ENCODE data around the gene SLPI.

SLPI gene, protein sequence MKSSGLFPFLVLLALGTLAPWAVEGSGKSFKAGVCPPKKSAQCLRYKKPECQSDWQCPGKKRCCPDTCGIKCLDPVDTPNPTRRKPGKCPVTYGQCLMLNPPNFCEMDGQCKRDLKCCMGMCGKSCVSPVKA

DNA sequence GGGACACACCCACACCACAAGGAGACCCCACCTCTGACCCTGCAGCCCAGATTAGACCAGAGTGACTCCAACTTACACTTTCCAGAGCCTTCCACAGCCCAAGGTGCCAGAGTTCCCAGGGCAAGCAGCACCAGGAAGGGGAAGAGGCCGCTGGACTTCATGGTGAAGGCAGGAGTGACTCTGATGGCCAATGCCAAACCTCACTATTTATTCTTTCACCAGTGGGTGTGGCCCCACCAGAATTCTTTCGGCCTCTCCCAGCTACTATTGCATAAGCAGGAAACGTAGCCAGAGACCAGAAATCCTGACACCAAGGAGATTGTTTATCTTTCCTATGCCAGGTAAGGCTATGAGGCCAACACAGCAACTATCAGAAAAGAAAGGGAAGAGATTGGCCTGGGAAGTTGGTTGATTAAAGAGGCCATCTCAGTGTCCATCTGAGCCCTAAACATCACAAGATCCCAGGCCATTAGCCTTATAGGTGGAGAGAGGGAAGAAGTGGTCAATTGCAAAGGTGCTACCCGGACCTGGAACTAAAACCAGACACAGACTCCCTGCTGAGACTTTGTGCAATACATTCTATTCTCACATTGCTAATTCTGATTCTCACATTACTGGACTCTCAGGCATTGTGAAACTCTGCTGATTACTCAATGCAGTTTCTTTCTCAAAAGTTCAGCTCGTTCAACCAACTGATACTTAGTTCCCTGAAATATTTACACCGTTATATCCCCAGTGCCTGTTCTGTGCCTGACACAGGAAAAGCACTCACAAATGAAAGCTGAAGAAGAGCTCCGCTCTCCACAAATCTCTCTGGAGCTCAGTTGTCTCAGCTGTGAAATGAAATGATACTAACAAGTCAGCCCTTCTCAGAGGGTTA is at the start of gene SLPI:
SLPI (minus strand) TSS at position 182 of the 880 bp plus-strand sequence; CDS start at position 161, 21 bp downstream.
- no peak for DNase-seq

DNA sequence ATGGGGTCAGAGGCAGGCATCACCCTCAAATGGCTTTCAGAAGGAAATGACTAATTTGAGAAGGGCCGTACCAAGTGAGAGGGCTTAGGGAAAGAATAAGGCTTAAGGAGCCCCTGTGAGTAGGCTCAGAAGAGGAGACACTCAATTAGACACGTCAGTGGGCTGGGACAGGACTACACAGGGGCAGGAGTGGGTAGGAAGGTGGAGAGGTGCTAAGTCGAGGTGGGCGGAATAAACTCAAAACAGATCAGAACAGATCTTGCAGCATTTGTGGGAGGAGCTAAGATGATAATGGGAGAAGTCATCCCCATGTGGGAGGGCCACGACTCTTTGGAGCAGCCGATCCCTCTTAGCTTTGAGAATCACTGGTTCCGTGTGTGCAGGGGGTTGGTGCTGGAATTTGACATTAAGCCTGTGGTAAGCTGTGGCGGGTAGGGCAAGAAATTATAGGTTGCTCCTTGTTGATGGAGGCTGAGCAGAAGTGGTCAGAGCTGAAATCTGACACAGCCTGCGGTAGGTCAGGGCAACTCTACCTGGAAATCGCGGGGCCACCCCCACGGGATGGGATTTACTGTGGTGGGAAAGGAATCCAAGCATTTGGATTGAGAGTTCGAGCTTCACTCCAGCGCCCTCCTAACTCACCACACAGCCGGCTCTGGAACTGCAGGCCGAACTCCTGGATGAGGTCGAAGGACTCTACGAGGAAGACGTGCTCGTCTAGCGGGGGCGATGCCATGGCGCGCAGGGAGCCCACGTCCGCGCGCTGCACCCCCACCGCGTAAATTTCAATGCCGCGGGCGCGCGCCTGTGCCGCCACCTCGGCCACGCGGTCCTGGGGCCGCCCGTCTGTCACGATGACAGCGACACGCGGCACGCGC is 49.5 kb upstream of the SLPI start:
- no peak for DNase-seq

DNA sequence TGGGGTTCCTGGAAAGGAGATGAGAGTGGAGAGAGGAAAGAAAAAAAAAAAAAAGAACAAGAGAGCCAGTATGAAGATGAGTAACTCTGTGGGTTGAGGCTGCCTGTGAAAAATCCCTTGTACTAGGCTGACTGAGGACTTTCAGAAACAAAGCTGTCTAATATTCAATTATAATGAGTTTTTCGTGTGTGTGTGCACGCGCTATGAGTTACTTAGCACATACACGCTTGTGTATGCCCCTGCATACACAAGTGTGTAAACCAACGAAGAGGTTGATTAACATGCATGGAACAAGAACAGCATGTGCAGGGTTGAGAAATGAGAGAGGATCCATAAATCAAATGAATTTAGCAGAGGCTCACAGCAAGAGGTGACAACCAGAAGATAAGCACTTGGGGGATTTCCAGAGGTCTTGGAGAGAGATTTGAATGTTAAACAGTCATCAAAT is 47.5 kb upstream of the SLPI start:
- DNase-seq, result no peak

DNA sequence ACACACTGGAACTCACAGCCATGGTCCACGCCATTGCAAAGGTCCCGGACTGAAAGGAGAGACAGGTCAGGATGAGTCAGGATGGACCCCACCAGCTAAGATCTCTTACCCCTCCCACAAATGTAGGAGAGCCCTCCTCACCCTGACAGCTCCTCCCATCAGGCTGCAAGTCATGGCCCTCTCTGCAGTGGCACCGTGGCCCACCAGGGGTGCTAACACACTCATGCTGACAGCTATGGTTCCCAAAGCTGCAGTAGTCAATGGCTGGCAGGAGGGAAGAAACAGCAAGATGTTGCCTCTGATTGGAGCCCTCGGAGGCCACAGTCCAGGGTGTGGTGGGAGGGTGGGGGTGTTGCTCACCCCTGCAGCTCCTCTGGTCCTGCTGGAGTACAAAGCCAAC is 46.6 kb upstream of the SLPI start:
- DNase-seq, result no peak

DNA sequence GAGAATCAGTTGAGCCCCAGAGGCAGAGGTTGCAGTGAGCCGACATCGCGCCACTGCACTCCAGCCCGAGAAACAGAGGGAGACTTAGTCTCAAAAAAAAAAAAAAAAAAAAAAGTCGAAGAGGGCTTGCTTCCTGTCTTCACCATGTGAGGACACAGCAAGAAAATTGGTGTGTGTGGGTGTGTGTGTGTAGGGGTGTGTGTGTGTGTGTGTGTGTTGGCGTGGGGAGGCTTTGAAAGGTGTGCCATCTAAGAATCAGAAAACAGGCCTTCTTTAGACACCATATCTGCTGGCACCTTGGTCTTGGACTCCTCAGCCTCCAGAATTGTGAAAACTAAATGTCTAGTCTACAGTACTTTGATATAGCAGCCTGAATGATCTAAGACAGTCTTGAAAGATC is 45.4 kb upstream of the SLPI start:
- no peak for DNase-seq

DNA sequence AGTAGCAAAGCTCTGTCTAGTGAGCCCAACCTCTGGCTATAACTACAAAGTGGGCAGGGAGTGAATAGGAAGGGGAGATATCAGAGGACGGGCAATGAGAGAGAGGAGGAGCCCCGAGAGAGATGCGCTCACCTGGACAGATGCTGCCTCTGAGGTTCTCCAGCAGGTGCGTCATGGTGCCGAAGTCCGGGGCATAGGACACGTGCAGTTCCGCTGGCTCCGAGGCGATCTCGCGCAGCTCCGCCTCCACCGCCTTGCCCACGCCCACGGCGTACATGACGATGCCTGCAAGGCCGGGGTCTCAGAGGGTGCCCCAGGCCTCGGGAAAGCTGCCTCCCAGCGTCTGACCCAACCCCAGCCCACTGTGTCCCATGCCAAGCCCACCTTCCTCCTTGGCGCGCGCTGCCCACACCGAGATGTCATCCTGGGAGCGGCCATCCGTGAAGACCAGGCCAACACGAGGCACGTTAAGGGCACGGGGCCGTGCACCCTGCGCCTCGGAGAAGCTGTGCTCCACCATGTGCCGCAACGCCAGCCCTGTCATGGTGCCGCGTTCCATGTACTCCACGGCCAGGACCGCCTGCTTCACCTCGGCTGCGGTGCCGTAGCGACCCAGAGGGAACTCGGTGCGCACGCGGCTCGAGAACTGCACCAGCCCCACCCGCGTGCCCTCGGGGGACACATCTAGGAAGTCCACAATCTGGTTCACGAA is 43.6 kb upstream of the SLPI start:
- DNase-seq, result no peak

DNA sequence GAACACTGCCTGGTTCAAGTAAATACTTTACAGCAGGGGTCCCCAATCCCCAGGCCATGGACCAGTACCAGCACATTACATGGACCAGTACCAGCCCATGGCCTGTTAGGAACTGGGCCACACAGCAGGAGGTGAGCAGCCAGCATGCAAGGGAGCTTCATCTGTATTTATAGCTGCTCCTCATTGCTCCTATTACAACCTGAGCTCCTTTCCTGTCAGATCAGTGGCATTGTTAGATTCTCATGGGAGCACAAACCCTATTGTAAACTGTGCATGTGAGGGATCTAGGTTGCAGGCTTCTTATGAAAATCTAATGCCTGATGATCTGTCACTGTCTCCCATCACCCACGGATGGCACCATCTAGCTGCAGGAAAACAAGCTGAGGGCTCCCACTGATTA is 40.3 kb upstream of the SLPI start:
- no peak for DNase-seq

DNA sequence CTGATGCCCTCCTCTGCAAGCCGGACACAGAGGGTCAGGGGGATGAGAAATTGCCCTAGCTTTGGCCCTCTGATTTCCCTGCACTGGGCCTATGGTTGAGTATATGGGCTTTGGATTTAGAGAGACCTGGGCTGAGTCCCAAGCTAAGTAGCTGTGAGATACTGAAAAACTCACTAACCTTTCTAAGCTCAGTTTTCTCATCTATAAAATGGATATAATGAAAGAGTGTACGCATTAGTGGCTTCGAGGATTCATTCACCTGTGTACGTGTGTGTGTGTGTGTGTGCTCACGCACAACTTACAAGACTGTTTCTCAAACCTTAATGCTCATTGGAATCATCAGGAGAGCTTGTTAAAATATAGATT is 39.6 kb upstream of the SLPI start:
- DNase-seq, result no peak

DNA sequence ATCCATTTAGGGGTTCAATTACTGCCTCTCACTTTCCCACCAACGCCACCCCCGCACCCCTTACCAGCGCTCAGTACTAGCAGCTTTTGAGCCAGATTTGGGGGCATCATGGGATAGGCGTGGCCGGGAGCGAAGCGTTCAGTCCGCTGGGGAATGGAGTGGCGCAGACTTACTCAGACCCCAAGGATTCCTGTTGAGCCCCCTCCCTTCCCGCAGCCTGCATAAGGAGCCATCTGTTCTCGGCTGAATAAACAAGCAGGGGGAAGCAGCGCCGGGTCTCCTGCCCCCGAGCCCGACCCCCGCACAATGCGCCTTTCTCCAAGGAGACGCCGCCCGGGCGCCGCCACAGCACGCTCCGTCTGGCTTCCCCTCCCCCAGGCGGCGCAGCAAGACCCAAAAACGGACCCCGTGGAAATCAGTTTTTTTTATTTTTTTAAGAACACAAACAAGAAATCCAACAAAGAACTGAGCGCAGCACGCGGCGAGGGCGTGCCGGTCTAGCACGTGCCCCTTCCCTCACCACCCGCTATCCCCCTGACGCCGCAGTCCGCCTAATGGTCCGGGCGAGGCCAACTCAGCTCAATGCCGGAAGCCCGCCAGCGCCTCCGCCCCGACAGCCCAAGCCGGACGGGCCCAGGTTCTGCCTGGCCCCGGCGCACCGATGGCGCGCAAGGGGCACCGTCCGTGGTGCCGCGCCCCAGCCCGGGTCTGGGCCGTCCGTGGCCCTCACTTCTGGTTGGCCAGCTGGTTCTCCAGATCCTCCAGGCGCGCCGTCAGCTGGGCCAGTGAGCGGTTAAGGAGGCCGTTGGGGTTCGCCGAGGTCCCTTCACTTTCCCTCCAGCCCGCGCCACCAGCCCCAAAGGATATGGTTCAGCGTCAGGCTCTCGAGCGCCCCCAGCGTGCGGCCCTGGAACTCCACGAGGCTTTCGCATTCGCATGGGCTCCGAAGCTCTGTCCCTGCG is 39.0 kb upstream of the SLPI start:
- peak; percentile 32 for DNase-seq

DNA sequence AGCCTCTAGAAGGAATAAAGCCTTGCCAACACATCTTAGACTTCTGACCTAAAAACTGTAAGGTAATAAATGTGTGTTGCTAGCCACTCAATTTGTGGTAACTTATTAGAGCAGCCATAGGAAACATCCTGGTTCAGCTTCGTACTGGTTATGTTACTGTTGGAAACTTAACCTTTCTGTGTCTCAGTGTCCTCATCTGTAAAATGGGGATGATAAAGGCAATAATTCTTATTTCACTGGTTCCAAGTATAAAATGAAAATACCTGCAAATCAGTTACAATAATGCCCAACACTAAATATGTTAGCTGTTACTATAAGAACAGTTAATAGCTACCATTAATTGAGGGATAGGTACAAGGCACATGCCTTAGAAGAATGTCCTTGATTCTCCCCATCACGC is 38.0 kb upstream of the SLPI start:
- DNase-seq, result no peak

DNA sequence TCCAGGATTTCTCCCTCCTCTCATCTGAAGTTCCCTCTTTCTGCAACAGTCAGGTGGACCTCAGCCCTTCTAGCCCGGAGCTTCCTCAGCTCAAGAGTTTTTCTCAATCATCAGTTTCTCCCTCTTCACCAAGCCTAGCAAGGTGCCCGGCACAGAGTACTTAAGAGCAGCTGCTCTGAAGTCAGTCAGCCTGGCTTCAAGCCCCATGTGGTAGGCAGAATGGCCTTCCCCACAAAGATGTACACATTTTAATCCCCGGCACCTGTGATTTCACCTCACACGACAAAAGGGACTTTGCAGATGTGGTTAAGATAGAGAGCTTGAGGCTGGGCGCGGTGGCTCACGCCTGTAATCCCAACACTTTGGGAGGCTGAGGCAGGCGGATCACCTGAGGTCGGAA is 37.2 kb upstream of the SLPI start:
- DNase-seq, result no peak

DNA sequence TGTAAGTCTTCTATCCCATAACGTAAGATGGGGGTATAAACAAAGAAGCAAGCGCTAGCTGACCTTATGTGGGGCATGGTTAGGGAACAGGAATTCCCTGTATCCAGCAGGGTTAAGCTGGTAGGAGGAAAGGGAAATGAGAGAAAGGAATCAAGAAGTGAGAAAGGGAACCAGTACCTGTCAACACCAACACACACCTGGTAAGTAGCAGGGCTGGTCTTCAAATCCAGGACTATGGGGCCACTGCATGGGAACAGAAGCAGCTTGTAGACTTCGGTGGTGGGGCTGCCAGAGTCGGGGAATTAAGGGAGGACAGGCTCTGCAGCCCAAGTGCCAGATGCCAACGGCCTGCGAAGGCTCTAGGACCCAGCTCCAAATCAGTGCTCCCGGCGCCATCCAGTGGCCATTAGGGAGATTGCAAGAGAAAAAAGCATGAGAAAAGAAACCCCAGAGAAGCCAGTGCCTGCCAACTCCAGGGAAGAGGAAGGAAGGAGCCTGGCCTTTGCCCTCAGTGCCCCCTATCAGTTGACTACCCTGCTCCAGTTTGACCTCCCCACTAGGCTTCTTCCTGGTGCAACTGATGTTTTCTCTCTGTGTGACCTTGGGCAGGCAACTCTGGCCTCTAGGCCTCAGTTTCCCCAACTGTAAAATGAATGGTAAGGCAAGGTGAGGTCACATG is 36.5 kb upstream of the SLPI start:
- peak; percentile 64 for DNase-seq

DNA sequence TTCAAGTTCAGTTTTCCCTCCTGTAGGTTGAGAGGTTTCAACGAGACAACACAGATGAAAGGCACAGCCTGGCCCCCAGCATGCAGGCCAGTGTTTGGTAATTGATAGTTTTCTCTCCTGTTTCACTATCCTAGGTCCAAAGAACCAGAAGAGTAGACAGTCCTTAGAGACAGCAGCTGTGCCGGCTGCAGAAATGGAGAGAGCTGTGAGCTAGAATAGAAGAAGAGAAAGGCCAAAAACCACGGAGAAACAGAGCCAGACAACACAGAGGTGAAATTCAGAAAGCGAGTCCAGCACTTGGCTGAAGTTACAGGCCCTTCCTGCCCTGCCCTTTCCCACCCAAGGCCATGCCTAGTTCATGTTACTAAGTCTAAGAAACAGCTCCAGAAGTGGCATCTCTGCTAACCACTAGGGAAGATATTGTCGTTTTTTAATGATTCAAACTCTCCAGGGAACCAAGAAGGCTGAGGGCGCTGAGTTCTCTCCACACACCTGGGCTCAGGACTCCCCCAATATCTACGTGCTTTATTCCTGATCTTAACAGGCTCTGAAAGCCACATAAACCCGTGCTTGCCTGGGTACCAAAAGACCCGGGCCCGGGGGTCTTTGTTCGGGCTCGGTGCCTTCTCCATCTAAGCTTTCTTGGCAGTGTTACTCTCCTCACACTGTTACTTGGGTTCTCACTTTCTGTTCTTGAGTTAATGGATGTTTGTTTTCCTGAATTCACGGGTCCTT is 35.7 kb upstream of the SLPI start:
- no peak for DNase-seq

DNA sequence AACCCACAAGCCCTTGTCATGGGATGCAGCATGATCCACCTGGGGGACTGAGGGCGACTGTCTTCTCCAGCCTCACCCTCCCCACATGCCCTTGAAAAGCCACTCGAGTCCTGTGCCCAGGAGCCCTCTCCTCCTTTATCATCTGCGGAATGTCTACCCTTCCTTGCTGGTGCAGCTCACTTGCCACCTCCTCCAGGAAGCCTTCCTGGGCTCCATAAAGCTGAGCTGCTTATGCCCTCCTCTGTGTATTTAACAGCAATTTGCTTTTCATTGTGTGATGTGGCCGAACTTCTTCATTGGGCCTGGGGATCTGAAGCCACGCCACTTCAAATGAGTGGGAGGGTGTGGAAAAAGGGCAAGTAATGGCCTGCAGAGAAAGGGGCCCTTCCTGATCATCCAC is 34.5 kb upstream of the SLPI start:
- no peak for DNase-seq

DNA sequence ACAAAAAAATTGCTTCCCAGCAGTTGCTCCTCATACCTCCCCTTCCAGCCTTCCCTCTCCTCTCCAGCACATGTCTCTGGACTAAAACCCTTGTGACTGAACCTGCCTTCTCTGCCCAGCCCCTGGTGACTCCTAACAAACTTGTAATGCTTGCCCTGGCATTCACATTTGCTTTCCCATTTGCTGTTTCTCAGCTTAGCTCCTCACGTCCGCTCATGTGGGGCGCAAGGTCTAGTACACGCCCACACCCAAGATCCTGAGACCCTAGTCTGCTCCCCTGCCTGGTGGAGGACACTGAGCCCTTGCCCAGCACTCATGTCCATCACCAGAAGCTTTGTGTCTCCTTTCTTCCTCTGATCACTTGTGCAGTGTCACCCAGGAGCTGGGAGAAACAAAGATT is 34.0 kb upstream of the SLPI start:
- no peak for DNase-seq

DNA sequence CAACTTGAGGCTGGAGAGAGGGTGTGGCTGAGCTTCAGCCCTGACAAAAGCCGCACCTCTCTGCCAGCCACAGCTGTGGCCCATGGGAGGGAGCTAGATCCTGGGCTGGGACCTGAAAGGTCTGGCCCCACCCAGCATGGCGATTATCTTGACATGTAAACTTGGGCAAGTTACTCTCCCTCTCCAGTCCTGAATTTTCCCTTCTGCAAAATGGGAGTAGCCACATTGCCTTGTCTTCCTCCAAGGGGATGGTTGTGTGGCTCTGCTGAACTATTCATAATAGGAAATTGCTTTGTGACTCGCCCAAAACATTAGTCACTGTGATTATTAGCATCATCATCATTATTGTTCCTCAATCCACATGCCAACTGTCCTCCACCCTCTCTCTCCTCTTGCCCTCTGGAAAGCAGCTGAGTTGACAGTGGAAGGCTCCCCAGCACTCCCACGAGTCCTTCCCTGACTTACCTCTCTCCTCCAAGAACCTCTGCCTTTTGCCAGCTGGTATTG is 29.2 kb upstream of the SLPI start:
- DNase-seq, result no peak

DNA sequence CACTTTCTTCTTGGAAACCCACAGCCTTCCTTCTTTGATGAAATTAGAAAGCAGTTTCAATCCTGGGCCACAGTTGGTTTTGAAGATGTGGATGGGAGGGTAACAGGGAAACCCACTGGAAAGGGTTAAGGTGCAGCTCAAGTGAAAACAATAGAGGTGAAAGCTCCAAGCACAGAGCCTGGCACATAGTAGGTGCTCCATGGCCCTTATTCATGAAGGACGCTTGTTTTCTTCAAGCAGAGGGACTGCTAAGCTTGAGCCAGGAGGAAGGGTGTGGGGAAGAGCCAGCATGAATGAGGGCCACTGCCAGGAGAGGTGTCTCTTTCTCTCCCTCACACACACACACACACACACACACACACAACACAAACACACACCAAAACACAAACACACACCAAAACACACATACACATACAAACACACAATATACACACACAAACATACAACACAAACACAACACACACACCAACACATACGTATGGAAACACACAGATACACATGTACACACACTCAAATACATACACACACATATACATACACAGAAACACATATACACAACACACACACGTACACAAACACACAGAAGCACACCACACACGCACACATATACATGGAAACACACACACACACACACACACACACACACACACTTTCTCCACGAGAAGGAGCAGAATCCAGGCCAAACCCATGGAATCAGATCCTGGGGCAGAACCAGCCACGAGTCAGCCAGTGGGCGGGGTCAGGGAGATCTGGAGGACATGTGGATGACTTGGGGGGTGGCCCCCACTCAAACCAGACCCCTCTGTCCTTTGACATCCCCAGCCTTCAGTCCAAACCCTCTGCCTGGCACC is 28.6 kb upstream of the SLPI start:
- DNase-seq, result no peak

DNA sequence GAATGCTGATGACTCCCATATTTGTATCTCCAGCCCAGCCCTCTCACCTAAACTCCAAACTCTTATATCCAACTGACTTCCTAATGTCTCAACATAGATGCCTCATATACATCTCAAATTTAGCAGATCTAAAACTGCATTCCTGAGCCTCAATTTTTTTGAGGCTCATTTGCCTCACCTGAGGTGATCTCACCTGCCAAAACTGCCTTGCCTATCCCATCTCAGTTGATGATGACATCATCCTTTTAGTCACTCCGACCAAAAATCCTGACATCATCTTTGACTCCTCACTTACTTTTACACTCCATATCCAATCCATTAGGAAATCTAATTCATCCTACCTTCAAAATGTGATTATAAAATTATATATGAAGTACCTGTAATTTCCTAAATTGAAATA is 25.6 kb upstream of the SLPI start:
- no peak for DNase-seq

DNA sequence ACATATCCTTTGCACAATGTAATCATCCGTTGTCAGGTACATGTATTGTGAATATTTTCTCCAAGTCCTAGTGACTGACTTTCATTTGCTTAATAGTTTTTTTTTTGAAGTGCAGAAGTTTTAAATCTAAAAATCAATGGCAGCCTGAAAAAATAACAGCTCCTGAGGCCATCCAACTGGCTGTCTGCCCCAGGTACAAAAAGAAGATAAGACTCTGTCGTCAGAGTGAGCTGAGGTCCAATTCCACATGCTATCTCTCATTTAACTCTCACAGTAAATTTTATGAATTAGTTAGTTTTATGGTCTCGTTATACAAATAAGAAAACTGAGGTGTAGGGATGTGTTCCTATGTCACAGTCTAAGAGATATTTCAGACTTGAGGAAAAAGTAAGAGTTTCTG is 21.0 kb upstream of the SLPI start:
- no peak for DNase-seq
